ENCODE data around the gene ASTL.

The ASTL gene

GRCh38 chr2:96124406-96125265, 13.7 kb downstream of the ASTL start:
- DNase-seq = no peak

GRCh38 chr2:96123936-96124335, 14.4 kb downstream of the ASTL start:
- DNase-seq = no peak

GRCh38 chr2:96123290-96123689, 15.0 kb downstream of the ASTL start:
- DNase-seq = no peak

GRCh38 chr2:96122391-96122790, 15.9 kb downstream of the ASTL start:
- DNase-seq = no peak

GRCh38 chr2:96121414-96121813, 16.9 kb downstream of the ASTL start:
- no peak for DNase-seq

GRCh38 chr2:96120991-96121390, 17.3 kb downstream of the ASTL start:
- no peak for DNase-seq

- DNase-seq = no peak
These were observed 18.1 kb downstream of the ASTL start for GRCh38 chr2:96120091-96120720.

- DNase-seq = no peak
These were observed 18.9 kb downstream of the ASTL start for GRCh38 chr2:96119389-96119751.

GRCh38 chr2:96118698-96119388, 19.5 kb downstream of the ASTL start:
- no peak for DNase-seq

- DNase-seq = no peak
These were observed 20.4 kb downstream of the ASTL start for GRCh38 chr2:96117701-96118588.

GRCh38 chr2:96116879-96117533, 21.3 kb downstream of the ASTL start:
- no peak for DNase-seq

GRCh38 chr2:96116424-96116878, 21.9 kb downstream of the ASTL start, which contains the start of gene ADRA2B:
TSS of gene ADRA2B (minus strand) at chr2:96116571. CDS start at chr2:96116149, 422 bp downstream.
- no peak for DNase-seq

GRCh38 chr2:96115631-96116423, 22.5 kb downstream of the ASTL start:
- no peak for DNase-seq

GRCh38 chr2:96114903-96115581, 23.3 kb downstream of the ASTL start:
- DNase-seq = no peak

GRCh38 chr2:96114546-96114902, 23.8 kb downstream of the ASTL start:
- DNase-seq = no peak

- DNase-seq = no peak
These were observed 24.4 kb downstream of the ASTL start for GRCh38 chr2:96113951-96114350.

GRCh38 chr2:96113367-96113677, 25.0 kb downstream of the ASTL start:
- no peak for DNase-seq

GRCh38 chr2:96112501-96113366, 25.6 kb downstream of the ASTL start:
- DNase-seq = no peak

GRCh38 chr2:96111823-96112500, 26.3 kb downstream of the ASTL start:
- no peak for DNase-seq
